Measurements from ENCODE around the gene MPPED1.

Gene MPPED1

GRCh38 chr22:43411040-43411868, 560 bp upstream of the MPPED1 start:
- DNase-seq (ENCODE audit: insufficient read length, low spot score): no peak
- TF ChIP-seq CTCF (IDR thresholded peaks at IDR 0.05; ENCODE audit: insufficient read depth, missing control alignments): no peak
- FAIRE-seq: no peak

- no peak for DNase-seq (ENCODE audit: insufficient read length, low spot score)
- no peak for FAIRE-seq
- TF ChIP-seq CTCF (IDR thresholded peaks at IDR 0.05; ENCODE audit: insufficient read depth, missing control alignments): no peak
These were observed 1.3 kb downstream of the MPPED1 start for GRCh38 chr22:43412808-43413795.

- DNase-seq (ENCODE audit: insufficient read length, low spot score) (no peak), FAIRE-seq (no peak)
- TF ChIP-seq CTCF (IDR thresholded peaks at IDR 0.05; ENCODE audit: insufficient read depth, missing control alignments): no peak
These were observed 2.0 kb downstream of the MPPED1 start for GRCh38 chr22:43413826-43414225.

GRCh38 chr22:43415681-43416080, 3.9 kb downstream of the MPPED1 start:
- no peak for FAIRE-seq
- no peak for TF ChIP-seq CTCF (IDR thresholded peaks at IDR 0.05; ENCODE audit: insufficient read depth, missing control alignments)
- no peak for DNase-seq (ENCODE audit: insufficient read length, low spot score)

- DNase-seq (ENCODE audit: insufficient read length, low spot score): no peak
- no peak for FAIRE-seq
These were observed 5.7 kb downstream of the MPPED1 start for GRCh38 chr22:43417555-43417954.

GRCh38 chr22:43418079-43418825, 6.4 kb downstream of the MPPED1 start:
- no peak for TF ChIP-seq CTCF (IDR thresholded peaks at IDR 0.05; ENCODE audit: insufficient read depth, missing control alignments)
- DNase-seq (ENCODE audit: insufficient read length, low spot score): no peak
- FAIRE-seq: no peak

More at GRCh38 chr22:43417555-43417954, 5.7 kb downstream of the MPPED1 start:
- no peak for TF ChIP-seq CTCF (IDR thresholded peaks at IDR 0.05; ENCODE audit: insufficient read depth, missing control alignments)

Measured in D721Med (cell line).